Measurements from ENCODE around the gene NDUFB1.

GRCh38 chr14:92105073-92105892, 16.2 kb downstream of the NDUFB1 start:
- no peak for TF ChIP-seq EZH2phosphoT487 (IDR thresholded peaks at IDR 0.05; ENCODE audit: low read depth, severe bottlenecking, unreplicated experiment)
- no peak for TF ChIP-seq EZH2 (IDR thresholded peaks at IDR 0.05; ENCODE audit: borderline replicate concordance)
